Panc1 (cell line): ENCODE data around the gene TTC34. TPM values are rescaled to one million over a fixed set of nuclear protein-coding genes. Genes with fewer than 3 reads are reported as not detected.

ENCODE experiments used
- ATAC-seq: fragments of 200-7000 bp; cut with Tn5 transposase; 2 replicates; pipeline ENCODE4 v1.9.1; 2020; ENCODE audit warnings: mild to moderate bottlenecking, moderate library complexity
- BruUV-seq: library from RNA; stranded (reverse); fragments of 400-500 nt; replicated peaks from 2 replicates; lab custom pipeline; 2021; lab: Mats Ljungman, UMichigan
- CTCF ChIA-PET: fragments of 300-600 bp; sonication (Branson Sonifier 250); formaldehyde crosslinking; loops from one replicate; lab custom pipeline; 2022; ENCODE audit warnings: antibody characterized with exemption; lab: Charles Lee
- POLR2A ChIA-PET: fragments of 300-600 bp; sonication (Branson Sonifier 250); formaldehyde crosslinking; loops from one replicate; lab custom pipeline; 2022; ENCODE audit warnings: antibody characterized with exemption; lab: Charles Lee
- DNase-seq: peaks from one replicate; pipeline ENCODE4 v3.0.0-alpha.2; 2010; ENCODE audit warnings: low read depth, low spot score
- H3K27ac ChIP-seq: 2 replicates; pipeline ENCODE4 v1.5.1; 2011; ENCODE audit warnings: mild to moderate bottlenecking, low read length, inconsistent platforms
- H3K27me3 ChIP-seq: fragments of 200-500 bp; sonication (Bioruptor generic); 2 replicates; pipeline ENCODE4 v1.6.0; 2014; ENCODE audit warnings: low read length, inconsistent platforms; ENCODE audit not compliant: control insufficient read depth, insufficient read depth
- H3K36me3 ChIP-seq: fragments of 200-500 bp; sonication (Bioruptor generic); 2 replicates; pipeline ENCODE4 v1.5.1; 2014; ENCODE audit warnings: inconsistent platforms, mild to moderate bottlenecking, low read length, moderate library complexity; ENCODE audit not compliant: control insufficient read depth, insufficient read depth
- H3K4me1 ChIP-seq: 2 replicates; pipeline ENCODE4 v1.5.1; 2011; ENCODE audit warnings: inconsistent platforms, mild to moderate bottlenecking, low read length, moderate library complexity; ENCODE audit not compliant: control insufficient read depth, insufficient read depth
- H3K4me3 ChIP-seq, 2 experiments: 2 replicates each; pipeline ENCODE4 v1.5.1; 2011 to 2012; ENCODE audit warnings: low read depth in 2 of 2, low read length in 2 of 2, mild to moderate bottlenecking in 2 of 2, inconsistent platforms in 1 of 2, moderate library complexity in 1 of 2
- H3K9me3 ChIP-seq: fragments of 200-500 bp; sonication (Bioruptor generic); 2 replicates; pipeline ENCODE4 v1.5.1; 2014; ENCODE audit warnings: low read depth, mild to moderate bottlenecking, inconsistent platforms, low read length, moderate library complexity; ENCODE audit not compliant: control insufficient read depth, insufficient read depth
- CTCF ChIP-seq: fragments of 450-650 bp; IDR thresholded peaks from 2 replicates; pipeline ENCODE4 v1.5.1; 2017; ENCODE audit warnings: mild to moderate bottlenecking
- POLR2AphosphoS5 ChIP-seq: IDR thresholded peaks from 2 replicates; pipeline ENCODE4 v1.6.1; 2012; ENCODE audit warnings: mild to moderate bottlenecking, low read depth, low read length, moderate library complexity
- REST ChIP-seq, 2 experiments: IDR thresholded peaks; 2 replicates each; pipeline ENCODE4 v1.6.1; 2011 to 2012; ENCODE audit warnings: low read depth in 2 of 2, control low read depth in 1 of 2, low read length in 1 of 2, mild to moderate bottlenecking in 1 of 2, moderate library complexity in 1 of 2; ENCODE audit not compliant: insufficient read depth in 1 of 2
- SIN3A ChIP-seq: IDR thresholded peaks from 2 replicates; pipeline ENCODE4 v1.6.1; 2012; ENCODE audit warnings: low read depth, mild to moderate bottlenecking, low read length, moderate library complexity, borderline replicate concordance; ENCODE audit not compliant: insufficient read depth
- TCF7L2 ChIP-seq: IDR thresholded peaks from 2 replicates; pipeline ENCODE4 v1.6.1; 2011; ENCODE audit warnings: mild to moderate bottlenecking, low read depth, low read length, inconsistent platforms
- in situ Hi-C: cut with HindIII; loops from 2 replicates; pipeline ENCODE4 v1.10.0; 2016; ENCODE audit warnings: low sequenced_read_pairs, low pct_unique_long_range_greater_than_20kb
- intact Hi-C: fragments of 100-400 bp; cut with micrococcal nuclease; formaldehyde crosslinking; loops from one replicate; pipeline ENCODE4 v1.10.0; 2022; ENCODE audit not compliant: unreplicated experiment
- total RNA-seq: library from RNA; stranded (reverse); gene quantifications from one replicate; pipeline ENCODE4 v1.2.1, GENCODE V29; 2021; ENCODE audit not compliant: unreplicated experiment

TTC34 gene
- total RNA-seq, 1 experiment from 2014 or later = 1.5 TPM

- DNase-seq (no peak), ATAC-seq (no peak)
- H3K27ac ChIP-seq = no peak overlapping the region
- no peaks in the 10 kb centered on the region for H3K36me3 ChIP-seq
- no TSS peak for BruUV-seq
- TF ChIP-seq REST (IDR thresholded peaks at IDR 0.05; ENCODE audit: insufficient read depth in 1 of 2, low read depth in 2 of 2, low read length in 1 of 2) = no peak
- TF ChIP-seq CTCF = no peak
- POLR2A ChIA-PET = no interaction called here
- H3K4me3 ChIP-seq = no peak overlapping the region
- in situ Hi-C loops (no loop called here), intact Hi-C loops (no loop called here)
- no peaks in the 10 kb centered on the region; the same call in 1 of the 2 replicates for H3K4me1 ChIP-seq
- no peaks in the 10 kb centered on the region for H3K27me3 ChIP-seq
- no peaks in the 10 kb centered on the region for H3K9me3 ChIP-seq
- CTCF ChIA-PET = no interaction called here
Observed at GRCh38 chr1:2807678-2808385, 6.3 kb upstream of the TTC34 start.

- in situ Hi-C loops (no loop called here), intact Hi-C loops (no loop called here)
- DNase-seq = no peak
- ATAC-seq = no peak
- TF ChIP-seq CTCF (no peak), POLR2AphosphoS5 (no peak), SIN3A (no peak), TCF7L2 (no peak), REST (IDR thresholded peaks at IDR 0.05; ENCODE audit: insufficient read depth in 1 of 2, low read depth in 2 of 2, low read length in 1 of 2) (no peak)
- no TSS peak for BruUV-seq
- H3K36me3 ChIP-seq = no peaks in the 10 kb centered on the region
- H3K9me3 ChIP-seq = no peaks in the 10 kb centered on the region
- H3K4me3 ChIP-seq = no peak overlapping the region
- no peak overlapping the region for H3K27ac ChIP-seq
- H3K4me1 ChIP-seq = no peaks in the 10 kb centered on the region; the same call in 1 of the 2 replicates
- H3K27me3 ChIP-seq = no peaks in the 10 kb centered on the region
- POLR2A ChIA-PET = no interaction called here
- CTCF ChIA-PET = no interaction called here
Observed at GRCh38 chr1:2807036-2807435, 5.5 kb upstream of the TTC34 start.
